ENCODE results near the gene SLC35B2.

SLC35B2 gene

DNA sequence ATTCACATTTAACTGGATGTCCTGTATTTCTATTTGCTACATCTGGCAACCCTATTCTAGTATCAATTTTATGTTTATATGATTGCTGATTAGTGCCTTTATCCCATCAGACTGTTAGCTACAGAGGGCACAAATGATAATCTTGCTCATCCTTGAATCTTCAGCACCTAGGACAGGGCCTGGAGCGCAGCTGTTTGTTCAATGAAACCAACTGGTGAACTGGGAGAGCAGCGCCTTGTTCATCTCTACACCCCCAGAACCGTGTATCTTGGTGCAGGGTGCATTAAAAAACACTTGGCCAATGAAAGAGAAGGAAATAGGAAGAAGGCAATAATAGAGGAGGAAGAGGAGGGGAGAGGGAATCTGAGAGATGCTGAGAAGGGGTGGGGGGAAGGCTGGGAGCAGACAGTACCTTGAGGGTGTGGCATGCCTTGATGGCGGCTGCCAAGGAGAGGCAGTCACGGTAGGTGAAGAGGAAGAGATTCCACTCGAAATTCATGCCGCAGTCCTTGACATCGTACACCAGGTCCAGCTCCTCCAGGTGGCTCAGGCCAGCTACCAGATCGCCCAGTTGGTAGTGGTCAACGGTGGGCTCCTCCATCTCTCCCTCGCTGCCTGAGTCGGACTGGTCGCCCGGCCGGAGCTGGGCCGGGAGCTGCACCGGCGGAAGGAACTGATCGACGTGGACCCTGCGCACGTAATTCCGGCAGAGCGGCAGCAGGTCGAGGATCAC is 28.4 kb upstream of the SLC35B2 start:
- no peak for DNase-seq

DNA sequence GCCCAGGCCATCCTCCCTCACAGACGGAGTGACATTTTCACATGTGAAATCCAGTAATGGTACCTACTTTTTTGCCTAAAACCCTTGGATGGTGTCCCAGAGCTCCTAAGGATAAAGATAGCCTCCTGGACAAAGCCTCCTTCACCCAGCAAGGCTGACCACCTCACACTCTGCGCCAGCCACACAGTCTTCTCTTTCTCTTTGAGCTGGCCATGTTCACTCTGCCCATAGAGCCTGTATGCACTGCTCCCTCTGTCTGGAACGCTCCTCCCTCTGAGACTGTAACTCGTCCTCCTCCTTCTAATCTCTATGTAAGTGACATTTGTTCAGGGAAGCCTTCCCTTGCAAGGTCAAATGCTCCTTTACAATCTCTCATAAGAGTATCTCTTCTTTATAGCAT is 27.5 kb upstream of the SLC35B2 start:
- no peak for DNase-seq

DNA sequence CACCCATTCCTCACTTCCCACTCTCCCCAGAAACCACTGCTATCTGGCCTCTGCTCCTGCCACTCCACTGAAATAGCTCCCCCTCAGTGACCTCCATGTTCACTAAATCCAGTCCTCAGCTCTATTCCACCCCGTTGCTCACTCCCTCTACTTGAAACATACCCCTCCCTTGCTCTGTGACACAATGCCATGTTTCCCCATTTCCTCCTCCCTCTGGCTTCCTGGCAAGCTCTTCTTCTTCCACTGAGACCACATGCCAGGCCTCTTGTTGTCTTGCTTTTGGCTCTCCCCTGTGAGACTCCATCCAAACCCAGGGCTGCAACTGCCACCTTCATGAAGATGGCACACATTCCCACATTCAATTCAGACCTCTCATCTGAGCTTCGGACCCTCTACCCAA is 26.8 kb upstream of the SLC35B2 start:
- DNase-seq = no peak

- no peak for DNase-seq
Measured at GRCh38 chr6:44278774-44279697, 21.7 kb upstream of the SLC35B2 start.

GRCh38 chr6:44278315-44278714 is 21.0 kb upstream of the SLC35B2 start:
- DNase-seq = no peak

GRCh38 chr6:44277763-44278162 is 20.4 kb upstream of the SLC35B2 start:
- no peak for DNase-seq

DNA sequence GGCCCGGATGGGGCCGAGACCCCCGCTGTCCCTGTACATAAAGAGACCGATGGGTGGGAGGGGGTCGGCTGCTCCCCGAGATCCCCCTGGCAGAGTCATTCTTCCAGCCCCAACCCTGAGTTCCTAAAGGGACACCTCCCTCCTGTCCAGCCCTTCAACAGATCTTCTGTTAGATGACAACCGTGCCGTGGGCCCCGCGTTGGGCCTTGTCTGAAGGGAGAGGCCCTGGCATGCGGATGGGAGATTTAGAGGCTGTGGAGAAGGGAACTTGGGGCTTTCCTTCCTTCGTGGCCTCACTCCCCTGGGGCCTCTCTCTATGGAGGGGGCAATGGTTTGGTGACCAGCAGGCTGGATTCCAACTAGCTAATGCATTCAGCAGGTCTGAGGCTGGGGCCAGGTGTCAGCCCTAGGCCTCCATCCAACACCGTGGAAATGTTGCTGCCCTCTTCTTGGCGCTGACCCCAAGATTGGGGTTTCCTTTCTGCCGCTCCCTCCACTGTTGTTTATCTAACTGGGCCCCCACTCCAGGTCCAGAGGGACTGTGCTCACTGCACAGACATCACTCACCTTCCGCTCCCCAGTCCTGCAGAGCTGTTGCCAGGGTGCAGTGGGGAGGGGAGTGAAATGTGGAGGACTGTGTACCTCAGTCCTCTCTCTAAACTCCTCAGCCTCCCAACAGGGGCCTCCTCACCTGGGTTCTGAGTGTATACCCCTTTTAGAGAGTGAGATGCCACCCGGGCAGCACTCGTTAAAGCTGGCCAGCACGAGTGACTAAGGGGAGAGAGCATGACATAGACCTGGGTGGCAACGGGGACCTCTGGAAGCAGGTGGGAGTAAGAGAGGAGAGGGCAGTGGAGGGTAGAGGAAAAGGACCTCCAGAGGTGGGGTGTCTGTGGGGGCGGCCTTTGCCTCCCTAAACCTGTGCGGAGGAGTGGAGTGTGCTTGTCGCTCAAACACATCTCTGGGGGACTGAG is 19.6 kb upstream of the SLC35B2 start:
- no peak for DNase-seq

- no peak for DNase-seq
Measured at GRCh38 chr6:44275749-44276648, 18.7 kb upstream of the SLC35B2 start.

DNA sequence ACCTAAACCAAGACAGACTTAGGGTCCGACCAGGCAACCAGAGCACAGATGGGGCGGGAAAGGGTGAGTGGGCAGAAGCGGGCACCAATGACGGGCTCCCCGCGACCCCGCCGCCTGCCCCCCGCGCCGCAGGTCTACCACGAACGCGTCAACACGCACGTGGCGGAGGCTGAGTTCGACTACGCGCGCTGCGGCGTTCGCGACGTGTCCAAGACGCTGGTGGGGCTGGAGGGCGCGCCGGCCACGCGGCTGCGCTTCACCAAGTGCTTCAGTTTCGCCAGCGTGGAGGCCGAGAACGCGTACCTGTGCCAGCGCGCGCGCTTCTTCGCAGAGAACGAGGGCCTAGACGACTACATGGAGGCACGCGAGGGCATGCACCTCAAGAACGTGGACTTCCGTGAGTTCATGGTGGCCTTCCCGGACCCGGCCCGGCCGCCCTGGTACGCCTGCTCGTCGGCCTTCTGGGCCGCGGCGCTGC is 18.0 kb upstream of the SLC35B2 start:
- no peak for DNase-seq

DNA sequence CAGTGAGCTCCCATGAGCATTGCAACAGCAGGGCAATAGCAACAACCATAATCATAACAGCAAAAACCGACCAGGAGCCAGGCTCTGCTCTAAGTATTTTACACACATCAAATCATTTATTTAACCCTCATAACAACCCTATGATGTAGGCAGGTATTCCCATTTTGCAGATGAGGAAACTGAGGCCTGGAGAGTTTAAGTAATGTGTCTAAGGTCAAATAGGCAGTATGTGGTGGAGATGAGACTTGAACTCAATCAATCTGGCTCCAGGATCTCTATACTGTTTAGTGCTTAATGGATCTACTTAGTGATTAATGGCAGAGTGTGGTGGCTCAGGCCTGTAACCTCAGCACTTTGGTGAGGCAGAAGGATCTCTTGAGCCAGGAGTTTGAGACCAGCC is 16.3 kb upstream of the SLC35B2 start:
- DNase-seq = no peak

DNA sequence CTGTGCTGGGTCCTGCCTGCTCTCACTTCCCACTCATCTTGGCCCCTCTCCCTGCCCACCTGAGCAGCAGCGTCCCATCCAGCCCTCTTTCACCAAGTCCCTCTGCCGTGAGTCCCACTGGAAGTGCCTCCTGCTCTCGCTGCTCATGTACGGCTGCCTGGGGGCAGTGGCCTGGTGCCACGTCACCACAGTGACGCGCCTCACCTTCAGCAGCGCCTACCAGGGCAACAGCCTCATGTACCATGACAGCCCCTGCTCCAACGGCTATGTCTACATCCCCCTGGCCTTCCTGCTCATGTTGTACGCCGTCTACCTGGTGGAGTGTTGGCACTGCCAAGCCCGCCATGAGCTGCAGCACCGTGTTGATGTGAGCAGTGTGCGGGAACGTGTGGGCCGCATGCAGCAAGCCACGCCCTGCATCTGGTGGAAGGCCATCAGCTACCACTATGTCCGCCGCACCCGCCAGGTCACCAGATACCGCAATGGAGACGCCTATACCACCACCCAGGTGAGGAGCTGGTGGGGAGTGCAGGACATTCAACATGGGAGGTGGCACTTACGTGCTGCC is 15.8 kb upstream of the SLC35B2 start:
- DNase-seq = no peak

DNA sequence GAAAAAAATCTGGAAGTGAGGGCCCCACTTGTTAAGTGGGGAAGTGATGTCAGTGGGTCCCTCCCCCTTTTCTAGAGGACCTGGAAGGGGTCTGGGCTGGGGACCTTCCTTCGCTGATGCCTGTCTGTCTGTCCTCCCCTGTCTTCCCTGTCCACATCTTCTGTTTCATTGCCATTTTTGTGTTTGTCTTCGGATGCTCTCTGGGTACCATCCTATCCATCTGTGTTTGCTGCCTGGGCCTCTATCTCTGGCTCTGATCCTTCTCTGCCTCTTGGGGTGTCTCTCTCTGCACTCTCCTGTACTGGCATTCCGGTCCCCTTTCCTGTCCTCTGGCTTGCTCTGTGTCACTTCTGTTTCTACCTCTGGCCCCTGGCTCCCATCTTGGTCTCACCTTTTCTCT is 15.2 kb upstream of the SLC35B2 start:
- no peak for DNase-seq

GRCh38 chr6:44271914-44272313 is 14.6 kb upstream of the SLC35B2 start:
- no peak for DNase-seq

DNA sequence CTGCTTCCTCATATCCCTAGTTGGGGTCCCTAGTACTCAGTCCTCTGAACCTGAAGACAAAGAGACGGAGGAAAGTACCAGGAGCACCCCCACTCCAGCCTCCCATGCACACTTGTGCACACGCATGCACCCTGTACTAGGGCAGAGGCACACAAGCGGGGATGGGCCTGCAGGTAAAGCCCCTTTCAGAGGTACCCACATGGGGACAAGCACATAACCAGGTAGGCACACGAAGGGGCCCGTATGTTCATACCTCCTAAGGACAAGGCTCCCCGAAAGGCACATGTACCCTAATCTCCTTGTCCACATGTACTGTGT is 14.0 kb upstream of the SLC35B2 start:
- DNase-seq = no peak

DNA sequence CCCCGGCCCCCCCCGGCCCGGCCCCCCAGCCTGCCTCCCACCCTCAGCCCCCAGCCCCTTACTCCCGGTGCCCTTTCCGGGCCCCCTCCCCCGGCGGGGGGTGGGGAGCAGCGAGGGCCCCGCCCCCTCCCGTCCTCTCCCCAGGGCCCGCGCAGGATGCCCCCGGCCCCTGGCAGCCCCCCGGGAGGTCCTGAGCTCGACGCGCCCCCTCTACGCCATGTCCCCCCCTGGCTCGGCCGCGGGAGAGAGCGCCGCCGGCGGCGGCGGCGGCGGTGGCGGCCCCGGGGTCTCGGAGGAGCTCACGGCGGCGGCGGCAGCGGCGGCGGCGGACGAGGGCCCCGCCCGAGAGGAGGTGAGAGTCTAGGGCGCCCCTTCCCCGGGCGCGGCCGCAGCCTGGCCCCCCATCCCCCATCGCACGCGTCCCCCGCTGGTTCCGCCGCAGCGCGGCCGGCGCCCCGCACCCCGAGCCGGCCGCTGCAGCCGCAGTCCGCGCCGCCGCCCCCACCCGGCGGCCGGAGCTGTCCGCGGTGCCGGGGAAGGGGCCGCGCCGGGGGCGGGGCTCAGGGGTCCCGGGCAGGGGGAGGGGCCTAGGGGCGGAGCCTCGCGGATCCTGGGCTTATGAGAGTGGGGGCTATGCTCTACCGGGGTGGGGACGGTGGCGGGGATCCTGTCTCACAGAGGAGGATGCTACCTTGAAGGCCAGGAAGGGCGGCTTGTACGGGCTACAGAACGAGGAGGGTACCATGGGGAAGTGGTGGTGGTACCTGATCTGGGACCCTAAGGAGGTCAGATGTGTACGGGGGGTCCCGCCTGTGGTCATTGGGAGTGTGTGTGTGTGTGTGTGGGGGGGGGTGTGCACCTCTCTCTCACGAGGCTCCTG is 13.4 kb upstream of the SLC35B2 start:
- no peak for DNase-seq

DNA sequence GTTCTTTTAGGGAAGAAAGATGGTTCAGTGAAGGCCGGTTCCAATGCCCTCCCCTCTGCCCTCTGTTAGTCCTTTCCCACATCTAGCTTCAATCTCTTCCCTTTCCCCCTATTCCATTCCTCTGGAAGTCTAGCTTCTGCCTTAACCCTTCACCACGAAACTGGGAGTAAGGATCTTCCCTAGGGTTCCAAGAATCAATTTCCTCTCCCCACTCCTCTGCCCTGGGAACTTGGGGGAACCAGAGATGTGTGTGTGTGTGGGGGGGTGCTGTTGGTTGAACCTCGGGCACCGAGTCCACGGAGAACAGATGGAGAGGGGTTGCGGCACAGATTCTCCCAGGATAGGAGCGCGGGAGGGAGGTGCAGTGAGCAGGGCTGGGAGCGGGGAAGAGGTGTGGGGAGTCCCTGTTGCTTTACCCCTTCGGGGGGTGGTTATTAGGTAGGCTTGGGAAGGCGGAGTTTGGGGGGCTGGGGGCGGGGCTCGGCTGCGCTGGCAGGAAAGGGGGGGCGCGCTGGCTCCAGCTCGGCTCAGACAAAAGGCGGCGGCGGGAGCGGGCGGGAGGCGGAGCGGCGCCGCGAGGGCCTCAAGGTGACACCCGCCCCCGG is 12.7 kb upstream of the SLC35B2 start, which contains the start of gene TMEM151B:
Gene TMEM151B, plus strand, starts transcription at position 530 of the 605 bp plus-strand sequence. CDS start 293 bp downstream, outside the sequence.
- no peak for DNase-seq

DNA sequence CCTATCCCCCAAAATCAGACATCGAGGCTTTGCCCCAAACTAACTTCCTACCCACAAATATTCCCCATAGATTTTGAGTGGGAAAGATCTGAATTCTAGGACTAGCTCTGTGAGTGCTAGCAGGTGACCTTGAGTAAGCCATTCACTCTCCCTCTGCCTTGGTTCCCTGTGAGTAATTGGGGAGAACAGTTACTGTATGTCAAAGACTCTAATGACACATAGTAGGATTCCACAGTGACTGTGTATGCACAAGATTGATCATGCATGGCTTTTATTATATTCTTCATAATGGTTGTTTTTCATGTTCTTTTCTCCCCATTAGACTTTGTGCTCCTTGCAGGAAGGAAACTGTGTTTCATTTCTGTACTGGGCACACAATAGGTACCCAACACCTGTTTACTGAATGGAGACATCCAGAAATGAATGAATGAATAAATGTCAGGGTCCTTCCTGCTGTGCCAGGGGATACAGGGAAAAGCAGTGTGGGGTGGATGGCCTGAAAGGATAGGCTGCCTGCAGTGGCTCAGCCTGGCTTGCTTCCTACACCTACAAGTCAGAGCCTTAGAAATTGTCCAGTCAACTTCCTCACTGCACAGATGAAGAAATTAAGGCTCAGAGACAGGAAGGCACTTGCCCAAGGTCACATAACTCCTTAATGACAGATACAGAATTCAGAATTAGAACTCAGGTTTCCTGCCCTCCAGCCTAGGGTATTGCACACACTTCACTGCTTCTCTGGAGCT is 12.0 kb upstream of the SLC35B2 start:
- DNase-seq = no peak

DNA sequence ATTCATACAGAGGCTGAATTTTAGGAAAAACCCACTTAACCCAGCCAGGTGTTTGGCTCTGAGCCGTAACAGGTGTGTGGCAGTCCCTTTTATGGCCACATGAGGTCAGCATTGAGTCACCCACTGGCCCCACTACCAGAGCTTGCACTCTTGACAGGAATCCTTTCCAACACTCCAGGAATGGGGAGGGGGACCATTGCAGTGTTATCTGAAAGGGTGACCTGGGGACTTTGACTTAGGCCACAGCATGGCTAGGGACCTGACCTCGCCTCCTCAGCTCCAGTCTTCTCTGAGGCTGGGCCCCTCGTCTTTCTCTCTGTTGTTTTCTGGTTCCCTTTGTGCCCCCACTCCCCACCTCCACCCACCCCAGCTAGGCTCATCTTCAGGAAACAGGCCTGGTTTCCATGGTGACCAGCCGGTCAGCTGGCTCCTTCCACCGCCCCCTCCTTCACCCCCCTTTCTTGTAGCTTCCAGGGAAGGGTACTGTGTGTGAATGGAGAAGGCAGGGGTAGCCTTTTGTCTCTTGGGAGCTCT is 10.8 kb upstream of the SLC35B2 start:
- DNase-seq = peak; percentile 20

GRCh38 chr6:44267252-44267651 is 9.9 kb upstream of the SLC35B2 start:
- DNase-seq = no peak

All from DMS79 (cell line).